RWPE1 (cell line): Measurements from ENCODE around the gene POLD3.
A peak's percentile ranks its signal among the peaks of the same experiment; 100 is the strongest.

ENCODE experiments used
- CTCF ChIA-PET: fragments of 350-600 bp; sonication (Branson Sonifier 250); formaldehyde crosslinking; extraction: SDS; loops from one replicate; lab custom pipeline; 2021; lab: Yijun Ruan, JAX
- POLR2A ChIA-PET: fragments of 400-600 bp; formaldehyde crosslinking; extraction: SDS; loops from one replicate; lab custom pipeline; 2020; ENCODE audit warnings: antibody characterized with exemption; ENCODE audit not compliant: low non-redundant PET; lab: Yijun Ruan, JAX
- DNase-seq: peaks from one replicate; pipeline ENCODE4 v3.0.0; 2012; ENCODE audit warnings: low spot score
- H3K27ac ChIP-seq: fragments of 450-650 bp; 2 replicates; pipeline ENCODE4 v1.5.1; 2017
- CTCF ChIP-seq: fragments of 450-650 bp; conservative IDR thresholded peaks from 2 replicates; pipeline ENCODE4 v1.5.1; 2017; ENCODE audit warnings: low read depth, mild to moderate bottlenecking

POLD3 gene

DNA sequence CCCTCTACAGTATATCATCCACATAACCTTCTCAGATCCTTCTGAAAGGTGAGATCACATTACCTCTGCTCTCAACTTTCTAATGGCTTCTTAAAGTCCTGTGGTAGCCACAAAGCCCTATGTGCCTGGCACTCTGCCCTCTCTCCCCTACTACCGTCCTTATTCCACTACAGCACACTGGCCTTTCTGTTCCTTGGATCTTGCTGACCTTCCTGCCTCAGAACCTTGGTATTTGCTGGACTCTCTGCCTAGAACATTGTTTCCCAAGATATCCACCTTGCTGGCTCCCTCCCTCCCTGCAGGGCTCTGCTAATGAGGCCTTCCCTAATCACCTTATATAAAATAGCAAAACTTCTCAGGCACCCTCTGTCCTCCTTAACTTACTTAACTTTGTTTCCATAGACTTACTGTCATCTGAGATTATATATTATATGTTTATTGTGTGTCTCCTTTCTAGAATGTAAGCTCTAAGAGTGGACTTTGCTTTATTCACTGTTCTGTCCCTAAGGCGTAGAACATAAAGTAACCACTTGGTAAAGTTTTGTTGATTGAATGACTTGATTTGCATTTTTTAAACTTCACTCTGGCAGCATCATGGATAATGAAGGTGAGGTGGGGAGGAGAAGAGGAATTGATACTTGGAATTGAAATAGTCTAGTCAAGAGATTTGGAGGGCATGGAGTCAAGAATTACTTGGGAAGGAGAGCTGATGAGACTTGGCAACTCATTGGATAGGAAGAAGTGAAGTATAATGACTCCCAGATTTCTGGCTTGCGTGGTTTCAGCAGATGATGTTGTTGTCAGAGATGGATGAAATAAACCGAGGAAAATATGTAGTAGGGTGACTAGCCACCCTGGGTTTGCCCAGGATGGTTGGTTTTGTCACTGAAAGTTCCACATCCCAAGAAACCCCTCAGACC lies 10.5 kb downstream of the POLD3 start:
- POLR2A ChIA-PET = no interaction called here
- H3K27ac ChIP-seq = no peak overlapping the region
- CTCF ChIA-PET = no interaction called here
- no peak for TF ChIP-seq CTCF
- DNase-seq = no peak

GRCh38 chr11:74603845-74604244 lies 11.5 kb downstream of the POLD3 start:
- no peak for DNase-seq
- ChIA-PET POLR2A (no interaction called here), CTCF (interaction anchor here (0.6 to 0.7 kb wide), 2 partner anchors 53 to 117 kb away, joined by 3 read pairs; no protein-coding TSS in a partner anchor)
- no peak for TF ChIP-seq CTCF
- no peak overlapping the region for H3K27ac ChIP-seq

- ChIA-PET CTCF (interaction anchor here (0.6 to 0.7 kb wide), 3 partner anchors 34 to 117 kb away, joined by 3 read pairs; no protein-coding TSS in a partner anchor), POLR2A (no interaction called here)
- no peak for TF ChIP-seq CTCF
- DNase-seq = no peak
- H3K27ac ChIP-seq = no peak overlapping the region
Measured at GRCh38 chr11:74604311-74604710, 11.9 kb downstream of the POLD3 start.

DNA sequence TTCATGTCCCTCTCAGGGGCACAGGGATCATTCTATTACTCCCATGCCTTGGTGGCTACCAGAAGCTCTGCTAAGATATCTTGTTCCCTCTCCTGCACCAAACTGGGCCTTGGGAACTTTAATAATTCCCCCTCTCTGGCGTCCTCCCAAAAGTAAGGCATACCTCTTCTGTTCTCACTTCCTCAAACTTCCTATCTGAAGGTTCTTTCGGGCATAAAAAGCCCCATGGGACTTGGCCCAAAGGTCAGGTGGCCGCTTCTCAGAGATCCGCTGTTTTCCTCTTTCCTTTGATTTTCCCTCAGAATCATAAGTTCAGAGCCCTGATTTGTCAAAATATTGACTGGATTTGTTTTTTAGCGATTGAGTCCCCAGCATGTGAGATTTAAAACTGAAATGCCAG lies 13.0 kb downstream of the POLD3 start:
- DNase-seq = no peak
- ChIA-PET POLR2A (no interaction called here), CTCF (interaction anchor here (0.7 to 0.9 kb wide), 2 partner anchors 17 to 177 kb away, joined by 4 read pairs; no protein-coding TSS in a partner anchor)
- H3K27ac ChIP-seq = no peak overlapping the region; the same call in 1 of the 2 replicates
- TF ChIP-seq CTCF = no peak

DNA sequence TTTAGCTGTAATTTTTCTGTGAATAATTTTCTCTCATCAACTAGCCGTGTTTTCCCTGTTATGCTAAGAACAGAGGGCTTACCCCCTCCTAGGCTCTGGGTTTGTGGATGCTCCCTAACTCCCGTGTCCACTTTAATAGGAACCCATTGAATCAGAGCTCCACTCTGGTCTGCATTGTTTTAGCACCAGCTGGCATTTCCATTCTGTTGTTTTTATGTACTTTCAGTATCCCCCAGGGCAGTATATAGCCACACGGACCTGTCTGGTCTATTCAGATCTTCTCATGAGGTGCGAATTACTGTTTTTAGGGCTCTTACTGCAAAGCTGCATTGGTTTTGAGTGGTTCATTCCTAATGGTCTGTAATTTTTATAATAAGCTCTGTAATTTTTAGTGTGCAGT lies 16.0 kb downstream of the POLD3 start:
- CTCF ChIA-PET = interaction anchor here (0.6 to 1.1 kb wide), 3 partner anchors 27 to 357 kb away, joined by 3 read pairs; no protein-coding TSS in a partner anchor
- DNase-seq = no peak
- no peak overlapping the region for H3K27ac ChIP-seq
- no peak for TF ChIP-seq CTCF
- POLR2A ChIA-PET = no interaction called here

- POLR2A ChIA-PET = no interaction called here
- CTCF ChIA-PET = interaction anchor here (0.6 to 1.3 kb wide), 3 partner anchors 115 to 461 kb away, joined by 3 to 6 read pairs (median 3); no protein-coding TSS in a partner anchor
- DNase-seq = peak; percentile 11
- TF ChIP-seq CTCF = peak; percentile 54
- no peak overlapping the region for H3K27ac ChIP-seq
Measured at GRCh38 chr11:74611369-74611861, 19.0 kb downstream of the POLD3 start.
